ENCODE results near the gene STARD4. TPM values are rescaled to one million over a fixed set of nuclear protein-coding genes. Genes with fewer than 3 reads are reported as not detected.

Gene STARD4
- total and polyA plus RNA-seq, 5 donors: 12.1 to 32.3 (median 15.0) TPM

DNA sequence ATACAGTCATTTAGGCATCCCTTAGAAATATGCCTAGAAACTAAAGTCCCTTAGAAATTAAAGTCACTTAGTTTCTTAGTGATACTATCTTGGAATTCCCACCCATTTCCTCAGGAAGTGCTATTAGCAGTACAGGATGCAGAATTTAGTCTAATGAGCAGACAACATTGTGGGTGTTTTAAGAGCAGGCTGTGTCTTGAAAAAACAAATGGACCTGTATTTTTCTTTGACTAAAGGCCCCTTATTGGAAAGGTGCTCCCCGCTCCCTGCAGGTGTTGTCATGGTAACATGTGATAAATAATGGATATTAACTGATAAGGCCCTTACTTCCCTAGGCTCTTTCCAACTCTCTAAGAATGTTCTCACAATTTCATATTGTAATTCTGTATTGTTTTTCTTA, 38.8 kb upstream of the STARD4 start:
- 78% methylated on average over 1 of the region's 1 CpG for WGBS
- H3K27me3 ChIP-seq (ENCODE audit: control insufficient read depth, insufficient read depth): no peaks in the 10 kb centered on the region
- no peak overlapping the region for H3K4me3 ChIP-seq (ENCODE audit: low read length)
- H3K4me1 ChIP-seq (ENCODE audit: control insufficient read depth, insufficient read depth, low read length): peaks cover 4% of the 10 kb centered on the region
- no peak overlapping the region for H3K27ac ChIP-seq (ENCODE audit: low read length)
- peak; percentile 50 to 87 for ATAC-seq
- no peaks in the 10 kb centered on the region for H3K9me3 ChIP-seq (ENCODE audit: control insufficient read depth, low read length)
- intact Hi-C loops (cut with DNase I): loop anchor here in 3 of 4 donors (5.0 to 10.0 kb wide), 5 partner anchors 204 to 596 kb away; partner anchors contain the start of gene NREP (in 2 of the 3)
- no peak for DNase-seq

DNA sequence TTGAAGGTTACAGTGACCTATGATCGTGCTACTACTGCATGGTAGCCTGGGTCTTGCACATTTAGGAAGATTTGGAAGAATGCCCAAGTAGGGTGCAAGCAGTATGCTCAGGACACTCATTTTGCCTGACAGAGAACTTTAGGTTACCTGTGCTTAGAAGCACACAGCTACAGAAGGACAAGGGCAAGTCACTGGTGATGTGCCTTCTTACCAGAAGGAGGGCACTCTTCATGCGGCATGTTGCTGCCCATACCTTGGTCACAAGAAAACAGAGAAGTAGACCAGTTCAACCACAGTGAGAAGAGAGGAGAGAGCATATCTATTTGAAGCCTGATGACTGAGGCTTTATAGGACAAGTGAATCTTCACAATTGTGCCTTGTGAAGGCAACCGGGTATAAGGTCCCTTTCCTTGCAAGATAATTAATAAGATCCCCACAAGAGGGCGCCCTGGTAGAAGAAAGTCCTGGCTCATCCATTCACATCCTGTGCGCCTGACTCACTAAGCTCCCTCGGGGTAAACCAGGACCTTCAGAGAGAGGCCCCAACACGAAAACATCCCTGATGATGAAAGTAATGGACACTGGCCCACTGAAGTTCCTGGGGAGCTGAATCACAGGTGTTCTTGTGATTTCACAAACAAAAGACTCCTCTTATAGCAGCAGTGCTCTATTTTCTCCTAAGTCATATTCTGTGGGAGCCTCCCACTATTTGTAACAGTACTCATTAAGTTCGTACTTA, 38.1 kb upstream of the STARD4 start:
- Histone ChIP-seq H3K27me3 (ENCODE audit: control insufficient read depth, insufficient read depth) (no peaks in the 10 kb centered on the region), H3K4me1 (ENCODE audit: control insufficient read depth, insufficient read depth, low read length) (peaks cover 4% of the 10 kb centered on the region), H3K27ac (ENCODE audit: low read length) (peak overlapping the region; percentile 43), H3K4me3 (ENCODE audit: low read length) (no peak overlapping the region), H3K9me3 (ENCODE audit: control insufficient read depth, low read length) (no peaks in the 10 kb centered on the region)
- ATAC-seq (peak; percentile 93 to 94), DNase-seq (peak; percentile 67 to 77 (median 76))
- WGBS: 27% methylated on average over 8 of the region's 8 CpGs
- intact Hi-C loops (cut with DNase I): loop anchor here in 3 of 4 donors (5.0 to 10.0 kb wide), 5 partner anchors 204 to 597 kb away; partner anchors contain the start of gene NREP (in 2 of the 3)

DNA sequence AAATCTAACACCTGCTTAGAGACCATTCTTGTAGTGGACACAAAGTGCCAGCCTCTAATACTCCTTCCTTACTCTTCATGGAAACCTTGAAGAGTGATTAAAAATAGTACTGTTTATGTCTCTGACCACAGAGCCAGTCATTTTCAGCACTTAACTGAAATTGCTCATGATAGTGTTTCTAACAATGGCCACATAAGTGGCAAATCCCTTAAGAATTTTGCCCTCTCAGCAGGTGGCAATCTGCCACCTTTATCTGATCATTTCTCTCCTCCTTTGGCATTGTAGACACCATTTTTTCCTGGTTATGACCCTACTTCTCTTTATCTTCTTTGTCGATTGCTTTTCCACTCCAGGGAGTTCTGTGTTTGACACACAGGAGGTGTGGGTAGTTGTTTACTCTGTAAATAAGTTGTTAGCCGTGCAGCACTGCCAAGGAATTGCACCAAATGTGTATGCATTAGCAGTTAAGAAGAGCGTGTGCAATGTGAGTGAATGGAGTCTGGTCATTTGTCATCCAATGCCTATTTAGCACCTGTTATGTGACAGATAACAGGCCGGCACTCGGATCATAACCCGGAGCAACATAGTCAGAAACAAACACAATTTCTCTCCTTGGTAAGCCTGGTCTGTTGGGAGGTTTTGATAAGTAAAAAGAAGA, 36.8 kb upstream of the STARD4 start:
- DNase-seq: peak in 1 of 3 donors; percentile 38
- Histone ChIP-seq H3K4me3 (ENCODE audit: low read length) (no peak overlapping the region), H3K27ac (ENCODE audit: low read length) (no peak overlapping the region), H3K9me3 (ENCODE audit: control insufficient read depth, low read length) (no peaks in the 10 kb centered on the region), H3K27me3 (ENCODE audit: control insufficient read depth, insufficient read depth) (no peaks in the 10 kb centered on the region), H3K4me1 (ENCODE audit: control insufficient read depth, insufficient read depth, low read length) (peaks cover 4% of the 10 kb centered on the region)
- intact Hi-C loops (cut with DNase I): loop anchor here in 1 of 4 donors (5.0 kb wide), 1 partner anchor 598 kb away; no protein-coding TSS in a partner anchor
- ATAC-seq: no peak
- WGBS: 63% methylated on average over 6 of the region's 6 CpGs

DNA sequence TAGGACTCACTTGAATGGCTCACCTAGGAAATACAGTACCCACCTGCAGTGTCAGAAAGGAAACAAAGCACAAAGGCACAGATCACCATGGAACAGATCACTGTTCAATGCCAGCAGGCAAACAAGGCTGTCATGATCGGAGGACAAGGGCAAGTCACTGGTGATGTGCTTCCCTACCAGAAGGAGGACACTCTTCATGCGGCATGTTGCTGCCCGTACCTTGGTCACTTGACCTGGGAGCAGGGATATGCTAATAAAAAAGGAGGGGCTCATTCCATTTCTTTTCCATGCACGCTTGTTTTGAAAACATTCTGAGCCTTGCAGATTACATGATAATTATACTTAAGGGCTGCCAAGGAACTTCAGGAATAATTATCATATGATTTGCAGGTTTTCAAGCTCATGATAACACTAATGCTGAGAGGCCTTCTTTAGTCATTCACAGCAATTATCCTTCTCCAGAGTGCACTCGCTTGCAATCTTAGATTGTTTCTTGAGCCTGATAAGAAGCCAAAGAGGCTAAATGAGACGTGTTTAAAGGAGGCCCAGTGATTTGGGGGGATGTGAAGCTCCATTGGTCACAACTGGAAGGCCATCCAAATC, 36.1 kb upstream of the STARD4 start:
- Histone ChIP-seq H3K9me3 (ENCODE audit: control insufficient read depth, low read length) (no peaks in the 10 kb centered on the region), H3K27me3 (ENCODE audit: control insufficient read depth, insufficient read depth) (no peaks in the 10 kb centered on the region), H3K4me1 (ENCODE audit: control insufficient read depth, insufficient read depth, low read length) (peaks cover 4% of the 10 kb centered on the region), H3K4me3 (ENCODE audit: low read length) (no peak overlapping the region), H3K27ac (ENCODE audit: low read length) (no peak overlapping the region)
- ATAC-seq (no peak), DNase-seq (no peak)
- intact Hi-C loops (cut with DNase I): loop anchor here in 1 of 4 donors (5.0 kb wide), 1 partner anchor 599 kb away; no protein-coding TSS in a partner anchor
- WGBS: 71% methylated on average over 6 of the region's 6 CpGs

DNA sequence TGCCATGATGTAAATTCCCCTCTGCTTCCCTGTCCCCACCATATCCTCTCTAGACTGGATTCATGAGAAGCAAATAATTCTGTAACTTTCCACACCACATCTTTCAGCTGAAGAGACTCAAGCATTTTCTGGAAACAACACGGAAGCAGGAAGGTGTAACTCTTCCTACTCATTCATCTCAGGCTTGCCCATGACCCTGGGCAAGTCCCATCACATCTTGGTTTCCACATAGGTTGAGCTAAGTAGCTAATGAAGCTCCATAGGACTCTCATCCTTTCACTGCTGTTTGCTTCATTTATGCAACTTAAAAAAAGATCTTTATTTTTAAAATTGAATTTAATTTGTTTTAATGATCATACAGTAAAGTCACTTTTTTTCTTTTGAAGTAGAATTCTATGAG, 32.7 kb upstream of the STARD4 start:
- intact Hi-C loops (cut with DNase I): loop anchor here in 1 of 4 donors (5.0 kb wide), 1 partner anchor 602 kb away; no protein-coding TSS in a partner anchor
- 87% methylated on average over 1 of the region's 1 CpG for WGBS
- no peak for DNase-seq

DNA sequence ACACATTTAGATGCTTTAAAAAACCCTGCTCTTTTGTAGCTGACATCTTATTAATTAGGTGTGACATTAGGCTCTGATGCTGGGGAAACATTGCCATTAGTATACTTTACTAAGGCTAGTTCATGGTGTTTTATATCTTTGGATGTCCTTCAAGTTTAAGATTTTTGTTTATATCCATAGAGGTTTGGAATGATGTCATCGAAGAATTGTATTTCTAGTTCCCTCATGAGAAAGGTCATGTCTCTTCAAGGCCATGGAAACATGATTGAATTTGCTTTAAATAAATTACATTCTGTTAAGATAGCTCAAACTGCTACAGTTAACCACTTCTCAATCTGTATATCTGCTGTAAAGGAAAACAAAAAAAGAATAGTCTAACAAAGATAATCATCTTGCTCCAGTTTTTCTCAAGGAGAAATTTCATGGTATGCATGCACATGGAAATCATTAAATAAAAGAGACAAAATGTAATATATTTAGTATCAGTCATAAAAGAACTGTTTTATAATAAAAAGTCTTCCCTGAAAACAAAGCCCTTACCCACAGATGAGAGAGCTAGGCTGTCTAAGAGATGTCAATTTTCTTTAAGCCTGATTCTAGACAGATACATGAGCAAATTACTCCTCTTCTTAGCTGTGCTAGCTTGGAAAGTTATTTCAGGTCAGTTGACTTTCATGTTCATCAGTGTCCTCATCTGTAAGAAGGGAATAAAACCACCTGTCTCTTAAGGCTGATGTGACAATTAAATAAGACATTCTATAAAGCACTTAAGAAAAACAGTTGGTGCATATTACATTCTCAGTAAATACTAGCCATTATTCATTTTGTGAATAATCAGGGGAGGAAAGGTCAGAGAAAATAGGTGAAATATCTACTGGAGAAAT, 25.0 kb upstream of the STARD4 start:
- Histone ChIP-seq H3K9me3 (ENCODE audit: control insufficient read depth, low read length) (no peaks in the 10 kb centered on the region), H3K27me3 (ENCODE audit: control insufficient read depth, insufficient read depth) (no peaks in the 10 kb centered on the region), H3K4me3 (ENCODE audit: low read length) (no peak overlapping the region), H3K27ac (ENCODE audit: low read length) (no peak overlapping the region), H3K4me1 (ENCODE audit: control insufficient read depth, insufficient read depth, low read length) (no peaks in the 10 kb centered on the region)
- WGBS: 64% methylated on average over 1 of the region's 1 CpG
- intact Hi-C loops (cut with DNase I): loop anchor here in 1 of 4 donors (10.0 kb wide), 1 partner anchor 607 kb away; no protein-coding TSS in a partner anchor
- DNase-seq (no peak), ATAC-seq (no peak)

More for the DNA sequence above, 32.7 kb upstream of the STARD4 start:
- ATAC-seq: no peak
- Histone ChIP-seq H3K4me1 (ENCODE audit: control insufficient read depth, insufficient read depth, low read length) (no peaks in the 10 kb centered on the region), H3K9me3 (ENCODE audit: control insufficient read depth, low read length) (no peaks in the 10 kb centered on the region), H3K27me3 (ENCODE audit: control insufficient read depth, insufficient read depth) (no peaks in the 10 kb centered on the region), H3K4me3 (ENCODE audit: low read length) (no peak overlapping the region), H3K27ac (ENCODE audit: low read length) (no peak overlapping the region)

DNA sequence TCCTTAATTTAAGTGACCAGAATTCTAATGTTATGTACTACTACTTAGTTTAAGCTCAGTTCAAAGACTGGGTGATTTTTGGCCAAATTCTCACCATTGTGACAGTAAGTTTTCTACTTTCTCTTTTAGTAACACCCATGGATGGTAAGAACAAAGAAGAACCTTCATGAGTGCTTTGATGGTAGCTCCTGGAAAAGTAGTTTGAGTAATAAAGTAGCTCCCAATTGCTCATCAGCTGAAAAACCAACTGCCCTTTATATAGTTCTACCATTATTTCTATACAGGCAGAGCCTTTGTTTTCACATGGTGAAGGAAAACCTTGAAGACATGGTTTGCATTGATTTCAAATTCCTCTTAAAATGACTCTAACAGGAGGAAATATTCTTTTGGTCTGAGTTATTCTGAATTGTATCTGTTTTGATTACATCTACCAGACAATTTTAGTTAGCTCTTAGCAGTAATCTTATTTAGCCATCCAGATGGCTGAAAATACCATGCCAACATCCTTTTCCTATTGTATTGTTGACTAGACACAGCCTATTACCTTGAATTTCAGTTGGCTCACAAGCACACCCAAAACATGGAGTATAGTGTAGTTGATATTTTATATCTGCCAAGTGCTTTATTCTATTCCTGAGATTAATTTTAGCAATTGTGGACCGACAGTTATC, 23.7 kb upstream of the STARD4 start:
- Histone ChIP-seq H3K4me1 (ENCODE audit: control insufficient read depth, insufficient read depth, low read length) (no peaks in the 10 kb centered on the region), H3K9me3 (ENCODE audit: control insufficient read depth, low read length) (no peaks in the 10 kb centered on the region), H3K27ac (ENCODE audit: low read length) (no peak overlapping the region), H3K4me3 (ENCODE audit: low read length) (no peak overlapping the region), H3K27me3 (ENCODE audit: control insufficient read depth, insufficient read depth) (no peaks in the 10 kb centered on the region)
- no peak for ATAC-seq
- 82% methylated on average over 1 of the region's 1 CpG for WGBS
- intact Hi-C loops (cut with DNase I): loop anchor here in 1 of 4 donors (10.0 kb wide), 1 partner anchor 609 kb away; no protein-coding TSS in a partner anchor
- DNase-seq: no peak

DNA sequence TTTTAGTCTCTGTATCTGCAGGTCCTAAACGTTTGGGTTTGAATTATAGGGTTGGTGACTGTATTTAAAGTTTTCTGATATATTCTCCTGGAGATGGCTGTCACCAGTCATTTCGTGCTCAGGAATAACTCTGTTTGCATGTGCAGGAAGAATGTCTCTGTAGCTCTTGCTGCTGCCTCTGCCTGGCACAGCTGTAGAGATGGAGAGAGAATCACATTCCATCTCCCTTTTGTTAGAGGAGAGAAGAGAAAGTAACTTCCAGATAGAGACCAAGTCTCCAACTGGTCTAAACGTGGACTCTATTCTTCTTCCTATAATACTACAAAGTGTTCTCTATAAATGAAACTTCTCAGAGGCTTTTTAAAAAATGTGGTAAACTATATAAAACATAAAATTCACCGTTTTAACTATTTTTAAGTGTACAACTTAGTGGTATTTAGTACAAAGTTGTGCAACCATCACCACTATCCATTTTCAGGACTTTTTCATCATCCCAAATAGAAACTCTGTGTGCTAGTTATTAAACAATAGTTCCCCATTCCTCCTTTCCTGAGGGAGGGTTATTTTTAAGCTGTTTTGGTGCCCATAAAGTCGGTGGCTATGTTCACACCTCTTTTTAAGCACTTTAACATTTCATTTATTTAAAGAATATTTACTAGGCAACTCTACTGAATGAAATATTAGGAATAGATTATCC, 20.7 kb upstream of the STARD4 start:
- no peak overlapping the region for H3K4me3 ChIP-seq (ENCODE audit: low read length)
- ATAC-seq (no peak), DNase-seq (no peak)
- H3K9me3 ChIP-seq (ENCODE audit: control insufficient read depth, low read length): no peaks in the 10 kb centered on the region
- H3K27ac ChIP-seq (ENCODE audit: low read length): no peak overlapping the region
- no peaks in the 10 kb centered on the region for H3K27me3 ChIP-seq (ENCODE audit: control insufficient read depth, insufficient read depth)
- WGBS: 39% methylated on average over 5 of the region's 5 CpGs
- intact Hi-C loops (cut with DNase I): loop anchor here in 3 of 4 donors (5.0 to 10.0 kb wide), 2 partner anchors 612 to 614 kb away; no protein-coding TSS in a partner anchor
- H3K4me1 ChIP-seq (ENCODE audit: control insufficient read depth, insufficient read depth, low read length): no peaks in the 10 kb centered on the region

DNA sequence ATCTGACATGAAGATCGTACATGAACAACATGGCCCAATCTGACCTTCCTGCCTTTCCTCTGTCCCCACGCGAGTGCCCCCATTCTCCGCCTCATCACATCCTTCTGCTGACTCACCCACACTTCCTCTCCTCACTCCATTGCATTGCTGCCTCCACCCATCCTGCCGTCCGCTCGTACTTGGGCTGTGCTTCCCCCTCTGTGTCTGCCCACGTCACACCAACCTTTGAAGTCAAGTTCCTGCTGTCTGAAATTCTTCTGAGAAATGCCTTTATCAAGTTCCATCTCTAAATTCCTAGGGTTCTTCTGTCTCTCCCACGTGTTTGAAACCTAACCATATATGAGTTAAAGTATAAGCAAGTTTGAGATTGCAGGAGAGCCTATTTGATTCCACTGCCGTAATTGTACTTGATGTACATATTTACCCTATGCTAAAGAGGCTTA, 18.0 kb upstream of the STARD4 start:
- Histone ChIP-seq H3K27ac (ENCODE audit: low read length) (no peak overlapping the region), H3K9me3 (ENCODE audit: control insufficient read depth, low read length) (no peaks in the 10 kb centered on the region), H3K4me1 (ENCODE audit: control insufficient read depth, insufficient read depth, low read length) (no peaks in the 10 kb centered on the region), H3K27me3 (ENCODE audit: control insufficient read depth, insufficient read depth) (no peaks in the 10 kb centered on the region), H3K4me3 (ENCODE audit: low read length) (no peak overlapping the region)
- DNase-seq (peak; percentile 79 to 87 (median 85)), ATAC-seq (peak; percentile 95 to 100)
- 44% methylated on average over 10 of the region's 10 CpGs for WGBS
- intact Hi-C loops (cut with DNase I): loop anchor here in 3 of 4 donors (5.0 to 10.0 kb wide), 2 partner anchors 614 to 617 kb away; no protein-coding TSS in a partner anchor
